ENCODE results near the gene CASP7. TPM values are rescaled to one million over a fixed set of nuclear protein-coding genes. Genes with fewer than 3 reads are reported as not detected.

Gene CASP7
- total RNA-seq, 1 experiment from 2014 or later, result 4.7 TPM

DNA sequence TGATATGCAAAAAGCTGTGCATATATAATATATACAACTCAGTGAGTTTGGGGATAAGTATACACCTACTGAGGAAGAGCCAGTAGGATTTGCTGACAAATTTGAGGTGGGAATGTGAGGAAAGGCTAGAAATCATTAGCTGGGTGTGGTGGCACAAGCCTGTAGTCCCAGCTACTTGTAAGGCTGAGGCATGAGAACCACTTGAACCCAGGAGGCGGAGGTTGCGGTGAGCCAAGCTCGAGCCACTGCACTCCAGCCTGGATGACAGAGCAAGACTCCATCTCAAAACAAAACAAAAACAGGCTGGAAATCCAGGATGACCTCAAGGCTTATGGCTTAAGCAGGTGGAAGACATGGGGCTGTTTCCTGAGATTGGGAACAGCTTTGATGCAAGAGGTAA, 61.1 kb downstream of the CASP7 start:
- H2BK12ac ChIP-seq (ENCODE audit: insufficient read length, low read depth, low read length), result no peak overlapping the region
- no peak overlapping the region for H3K27ac ChIP-seq (ENCODE audit: insufficient read length, low read depth, low read length)
- H2BK20ac ChIP-seq (ENCODE audit: low read depth, low read length, poor library complexity, severe bottlenecking), result no peak overlapping the region
- H4K20me1 ChIP-seq (ENCODE audit: control insufficient read depth, insufficient read depth, insufficient read length), result no peaks in the 10 kb centered on the region
- no peak overlapping the region for H4K8ac ChIP-seq (replicated peaks; ENCODE audit: insufficient read length, low read depth, low read length)
- H3K9me3 Mint-ChIP-seq, result no peaks in the 10 kb centered on the region; a peak in 2 of 5 replicates
- H2BK15ac ChIP-seq (ENCODE audit: low read depth, low read length), result no peak overlapping the region
- TF ChIP-seq, protein P1, sequence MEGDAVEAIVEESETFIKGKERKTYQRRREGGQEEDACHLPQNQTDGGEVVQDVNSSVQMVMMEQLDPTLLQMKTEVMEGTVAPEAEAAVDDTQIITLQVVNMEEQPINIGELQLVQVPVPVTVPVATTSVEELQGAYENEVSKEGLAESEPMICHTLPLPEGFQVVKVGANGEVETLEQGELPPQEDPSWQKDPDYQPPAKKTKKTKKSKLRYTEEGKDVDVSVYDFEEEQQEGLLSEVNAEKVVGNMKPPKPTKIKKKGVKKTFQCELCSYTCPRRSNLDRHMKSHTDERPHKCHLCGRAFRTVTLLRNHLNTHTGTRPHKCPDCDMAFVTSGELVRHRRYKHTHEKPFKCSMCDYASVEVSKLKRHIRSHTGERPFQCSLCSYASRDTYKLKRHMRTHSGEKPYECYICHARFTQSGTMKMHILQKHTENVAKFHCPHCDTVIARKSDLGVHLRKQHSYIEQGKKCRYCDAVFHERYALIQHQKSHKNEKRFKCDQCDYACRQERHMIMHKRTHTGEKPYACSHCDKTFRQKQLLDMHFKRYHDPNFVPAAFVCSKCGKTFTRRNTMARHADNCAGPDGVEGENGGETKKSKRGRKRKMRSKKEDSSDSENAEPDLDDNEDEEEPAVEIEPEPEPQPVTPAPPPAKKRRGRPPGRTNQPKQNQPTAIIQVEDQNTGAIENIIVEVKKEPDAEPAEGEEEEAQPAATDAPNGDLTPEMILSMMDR (conservative IDR thresholded peaks at IDR 0.05), result no peak
- no peak overlapping the region for H4K5ac ChIP-seq (ENCODE audit: insufficient read length, low read depth, low read length)
- H2BK5ac ChIP-seq (ENCODE audit: insufficient read length, low read length), result no peak overlapping the region
- no peak overlapping the region for H3K27ac Mint-ChIP-seq
- no peak overlapping the region for H3K56ac ChIP-seq (ENCODE audit: insufficient read length, low read depth, low read length)
- H3K36me3 Mint-ChIP-seq (ENCODE audit: insufficient read depth in 1 of 3, low read depth in 3 of 3), result no peaks in the 10 kb centered on the region
- H3K23ac ChIP-seq (ENCODE audit: insufficient read length, low read depth, low read length), result no peak overlapping the region
- peaks cover 5 to 6% of the 10 kb centered on the region in 2 experiments for H3K4me1 Mint-ChIP-seq
- WGBS (ENCODE audit: extremely low coverage, insufficient read length, low lambda C conversion rate), result no CpG with 5 or more reads among the region's 3 CpGs
- H3K4ac ChIP-seq (ENCODE audit: low read depth, low read length), result no peak overlapping the region
- no peak overlapping the region for H4K91ac ChIP-seq (ENCODE audit: insufficient read length, low read depth, low read length)
- H3K4me3 Mint-ChIP-seq, result no peak overlapping the region
- H2AFZ ChIP-seq (ENCODE audit: low read length), result no peak overlapping the region
- no peaks in the 10 kb centered on the region for H3K9me3 ChIP-seq (ENCODE audit: control insufficient read depth, low read depth, low read length)
- no peak overlapping the region for H3K9ac ChIP-seq (ENCODE audit: extremely low read depth, insufficient read length, low read length)
- no peaks in the 10 kb centered on the region for H3K23me2 ChIP-seq (ENCODE audit: insufficient read length, low read depth, low read length, poor library complexity, severe bottlenecking)
- no peak overlapping the region for H2AK5ac ChIP-seq (ENCODE audit: insufficient read length, low read length)
- no peaks in the 10 kb centered on the region; the same call in 1 of the 2 replicates for H3K27me3 ChIP-seq (ENCODE audit: insufficient read depth, low read length)
- H3K79me1 ChIP-seq (ENCODE audit: insufficient read depth, low read depth, low read length, poor library complexity, severe bottlenecking), result no peaks in the 10 kb centered on the region
- H2BK120ac ChIP-seq (ENCODE audit: low read depth, low read length, poor library complexity, severe bottlenecking), result no peak overlapping the region
- DNase-seq, result no peak
- peaks cover 3% of the 10 kb centered on the region; the same call in 1 of the 2 replicates for H3K4me1 ChIP-seq (ENCODE audit: insufficient read depth, low read length)
- no peaks in the 10 kb centered on the region for H3K79me2 ChIP-seq (ENCODE audit: insufficient read depth, low read length)
- H3K4me2 ChIP-seq (ENCODE audit: insufficient read depth, insufficient read length, low read length), result no peak overlapping the region
- H3K14ac ChIP-seq (ENCODE audit: insufficient read depth, low read length), result no peak overlapping the region
- peaks cover 13% of the 10 kb centered on the region for H3K27me3 Mint-ChIP-seq (ENCODE audit: low read depth)
- H3K18ac ChIP-seq (ENCODE audit: insufficient read length, low read depth, low read length), result no peak overlapping the region
- no peak overlapping the region for H3T11ph ChIP-seq (ENCODE audit: low read length)

Data from H9 (cell line).